MCF 10A (cell line): ENCODE measurements around the gene RRAGC. TPM values are rescaled to one million over a fixed set of nuclear protein-coding genes. Genes with fewer than 3 reads are reported as not detected.

Source experiments
- Bru-seq: library from RNA; stranded (reverse); fragments of 400-500 nt; gene quantifications from one replicate; lab custom pipeline; 2021; lab: Mats Ljungman, UMichigan
- BruChase-seq, 2 experiments: library from RNA; stranded (reverse); fragments of 400-500 nt; gene quantifications; one replicate each; lab custom pipeline; 2021; lab: Mats Ljungman, UMichigan
- BruUV-seq: library from RNA; stranded (reverse); fragments of 400-500 nt; replicated peaks from 2 replicates; lab custom pipeline; 2021; lab: Mats Ljungman, UMichigan
- CTCF ChIA-PET: fragments of 300-600 bp; sonication (Branson Sonifier 250); formaldehyde crosslinking; extraction: SDS; loops from one replicate; lab custom pipeline; 2021; ENCODE audit warnings: antibody characterized with exemption, inconsistent platforms; lab: Yijun Ruan, JAX
- POLR2A ChIA-PET: fragments of 300-600, 350-650 bp; sonication (Branson Sonifier 250); formaldehyde crosslinking; extraction: SDS; loops from one replicate; lab custom pipeline; 2020; ENCODE audit warnings: antibody characterized with exemption, inconsistent platforms; lab: Yijun Ruan, JAX
- DNase-seq: peaks from one replicate; pipeline ENCODE4 v3.0.0-alpha.2; 2018; ENCODE audit not compliant: unreplicated experiment
- H3K27ac Mint-ChIP-seq: one replicate; pipeline ENCODE4 v1.8.0; 2022; ENCODE audit warnings: mild to moderate bottlenecking, low read depth, mixed read lengths; ENCODE audit not compliant: unreplicated experiment
- H3K27me3 Mint-ChIP-seq: one replicate; pipeline ENCODE4 v1.8.0; 2022; ENCODE audit warnings: mixed read lengths; ENCODE audit not compliant: insufficient read depth, unreplicated experiment
- H3K36me3 Mint-ChIP-seq: one replicate; pipeline ENCODE4 v1.8.0; 2022; ENCODE audit warnings: mild to moderate bottlenecking, moderate library complexity, mixed read lengths; ENCODE audit not compliant: insufficient read depth, unreplicated experiment
- H3K4me1 Mint-ChIP-seq: one replicate; pipeline ENCODE4 v1.8.0; 2022; ENCODE audit warnings: mixed read lengths; ENCODE audit not compliant: insufficient read depth, unreplicated experiment
- H3K4me3 Mint-ChIP-seq: one replicate; pipeline ENCODE4 v1.8.0; 2022; ENCODE audit warnings: mild to moderate bottlenecking, moderate library complexity, mixed read lengths; ENCODE audit not compliant: unreplicated experiment
- H3K9me3 Mint-ChIP-seq: one replicate; pipeline ENCODE4 v1.8.0; 2022; ENCODE audit warnings: mixed read lengths; ENCODE audit not compliant: unreplicated experiment
- intact Hi-C: fragments of 100-400 bp; cut with micrococcal nuclease; formaldehyde crosslinking; loops from 2 replicates; pipeline ENCODE4 v1.14.1; 2022
- long read RNA-seq: library from polyadenylated mRNA; stranded (forward); transcript quantifications from one replicate; pipeline ENCODE4 v2.0.0, GENCODE V29; 2022
- total RNA-seq: library from RNA; stranded (reverse); gene quantifications from 2 replicates; pipeline ENCODE4 v1.2.3, GENCODE V29; 2022
- TF ChIP-seq, protein P1 (sequence below): fragments of 200-600 bp; IDR thresholded peaks from one replicate; pipeline ENCODE4 v1.8.0; 2022; ENCODE audit warnings: antibody characterized with exemption, mild to moderate bottlenecking; ENCODE audit not compliant: unreplicated experiment

RRAGC gene, protein sequence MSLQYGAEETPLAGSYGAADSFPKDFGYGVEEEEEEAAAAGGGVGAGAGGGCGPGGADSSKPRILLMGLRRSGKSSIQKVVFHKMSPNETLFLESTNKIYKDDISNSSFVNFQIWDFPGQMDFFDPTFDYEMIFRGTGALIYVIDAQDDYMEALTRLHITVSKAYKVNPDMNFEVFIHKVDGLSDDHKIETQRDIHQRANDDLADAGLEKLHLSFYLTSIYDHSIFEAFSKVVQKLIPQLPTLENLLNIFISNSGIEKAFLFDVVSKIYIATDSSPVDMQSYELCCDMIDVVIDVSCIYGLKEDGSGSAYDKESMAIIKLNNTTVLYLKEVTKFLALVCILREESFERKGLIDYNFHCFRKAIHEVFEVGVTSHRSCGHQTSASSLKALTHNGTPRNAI
- total RNA-seq (23.3 and 40.6 TPM in 2 replicates), Bru-seq, nascent RNA (percentile 91 among the genes with signal in this experiment), BruChase-seq, experiment 1, labeled RNA remaining after a 6-hour chase (percentile 99 among the genes with signal in this experiment), BruChase-seq, experiment 2, labeled RNA remaining after a 2-hour chase (percentile 99 among the genes with signal in this experiment)
- long read RNA-seq, transcript RRAGC-201 (7 exons, 2,732 nt): major isoform, 8 of 34 reads
- long read RNA-seq, partial matches to known transcripts: 3 of 34 reads
- long read RNA-seq, other reads (novel, unspliced or antisense): 23 of 34 reads

DNA sequence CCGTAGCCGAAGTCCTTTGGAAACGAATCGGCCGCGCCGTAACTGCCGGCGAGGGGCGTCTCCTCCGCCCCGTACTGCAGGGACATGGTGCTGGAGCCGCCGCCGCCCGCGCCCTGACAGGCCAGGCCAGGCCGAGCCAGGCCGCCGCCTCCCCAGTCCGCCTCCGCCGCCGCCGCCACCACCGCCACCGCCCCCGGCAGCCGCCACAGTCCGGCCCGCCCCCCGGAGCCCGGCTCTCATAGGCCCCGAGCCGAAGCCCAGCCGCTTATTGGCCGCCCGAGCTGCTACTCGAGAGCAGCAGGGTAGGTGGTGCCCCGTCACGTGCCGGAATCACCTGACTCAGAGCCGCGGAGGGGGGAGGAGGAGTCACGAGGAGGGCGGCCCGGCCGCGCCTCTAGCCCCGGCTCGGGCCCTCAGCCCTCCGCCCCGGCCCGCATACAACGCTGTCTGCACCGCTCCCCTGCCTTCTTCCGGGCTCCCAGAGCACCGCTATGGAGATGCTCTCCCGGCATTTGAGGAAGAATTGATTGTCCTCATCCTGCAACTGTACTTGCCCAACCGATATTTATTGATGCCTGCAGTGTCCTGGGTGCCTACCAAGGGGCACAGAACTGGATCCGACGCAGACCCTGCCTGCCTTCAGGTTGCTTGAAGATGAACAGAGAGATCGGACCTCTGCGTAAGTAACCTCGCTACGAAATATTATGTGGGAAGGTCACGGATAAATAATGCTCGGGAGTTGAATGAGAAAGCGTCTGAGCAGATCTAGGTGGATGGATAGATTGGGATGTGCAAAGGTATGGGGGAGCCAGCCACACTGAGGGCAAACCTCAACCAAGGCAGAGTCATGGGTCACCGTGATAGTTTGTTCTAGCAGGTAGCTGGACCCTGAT lies at the start of gene RRAGC:
TSS of gene RRAGC (minus strand) at position 212 of the 893 bp plus-strand sequence. CDS start at position 86, 126 bp downstream.
- Mint-ChIP-seq H3K4me1 (peaks cover 21% of the 10 kb centered on the region), H3K27ac (peak within 1 kb of the TSS; percentile 81), H3K4me3 (peak within 1 kb of the TSS; percentile 93), H3K36me3 (peaks cover 31% of the 10 kb centered on the region), H3K27me3 (no peaks in the 10 kb centered on the region), H3K9me3 (no peaks in the 10 kb centered on the region)
- ChIA-PET CTCF (interaction anchor here (0.7 to 1.2 kb wide), 3 partner anchors 13 to 236 kb away, joined by 3 read pairs; partner anchors contain the start of gene MYCBP), POLR2A (interaction anchor here (0.5 to 7.0 kb wide), 22 partner anchors 11 to 928 kb away, joined by 3 to 76 read pairs (median 4); partner anchors contain the start of genes AKIRIN1, MYCBP, NDUFS5 and SF3A3)
- intact Hi-C loops: loop anchor here (1.0 kb wide), 3 partner anchors 13 to 232 kb away; partner anchors contain the start of genes MYCBP and NDUFS5
- no TSS peak for BruUV-seq
- TF ChIP-seq, protein P1, sequence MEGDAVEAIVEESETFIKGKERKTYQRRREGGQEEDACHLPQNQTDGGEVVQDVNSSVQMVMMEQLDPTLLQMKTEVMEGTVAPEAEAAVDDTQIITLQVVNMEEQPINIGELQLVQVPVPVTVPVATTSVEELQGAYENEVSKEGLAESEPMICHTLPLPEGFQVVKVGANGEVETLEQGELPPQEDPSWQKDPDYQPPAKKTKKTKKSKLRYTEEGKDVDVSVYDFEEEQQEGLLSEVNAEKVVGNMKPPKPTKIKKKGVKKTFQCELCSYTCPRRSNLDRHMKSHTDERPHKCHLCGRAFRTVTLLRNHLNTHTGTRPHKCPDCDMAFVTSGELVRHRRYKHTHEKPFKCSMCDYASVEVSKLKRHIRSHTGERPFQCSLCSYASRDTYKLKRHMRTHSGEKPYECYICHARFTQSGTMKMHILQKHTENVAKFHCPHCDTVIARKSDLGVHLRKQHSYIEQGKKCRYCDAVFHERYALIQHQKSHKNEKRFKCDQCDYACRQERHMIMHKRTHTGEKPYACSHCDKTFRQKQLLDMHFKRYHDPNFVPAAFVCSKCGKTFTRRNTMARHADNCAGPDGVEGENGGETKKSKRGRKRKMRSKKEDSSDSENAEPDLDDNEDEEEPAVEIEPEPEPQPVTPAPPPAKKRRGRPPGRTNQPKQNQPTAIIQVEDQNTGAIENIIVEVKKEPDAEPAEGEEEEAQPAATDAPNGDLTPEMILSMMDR: no peak
- DNase-seq: peak; percentile 99

DNA sequence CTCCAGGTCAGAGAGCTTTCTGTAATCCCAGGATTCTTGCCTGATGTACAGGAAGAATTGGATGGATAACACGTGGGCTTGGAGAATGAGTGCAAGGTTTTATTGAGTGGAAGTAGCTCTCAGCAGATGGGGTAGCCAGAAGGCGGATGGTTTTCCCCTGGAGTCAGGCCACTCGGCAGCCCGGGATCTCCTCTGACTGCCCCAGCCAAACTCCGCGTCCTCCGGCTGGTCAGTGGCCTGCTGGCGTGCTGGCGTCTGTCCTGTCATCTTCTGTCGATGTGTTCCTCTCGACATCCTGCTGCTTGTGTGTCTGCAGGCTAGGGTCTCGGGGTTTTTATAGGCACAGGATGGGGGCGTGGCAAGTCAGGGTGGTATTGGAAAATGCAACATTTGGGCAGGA lies 49.2 kb upstream of the RRAGC start:
- no peaks in the 10 kb centered on the region for H3K9me3 Mint-ChIP-seq
- TF ChIP-seq, protein P1: no peak
- ChIA-PET POLR2A (no interaction called here), CTCF (no interaction called here)
- BruUV-seq: no TSS peak
- no peaks in the 10 kb centered on the region for H3K27me3 Mint-ChIP-seq
- H3K4me1 Mint-ChIP-seq: no peaks in the 10 kb centered on the region
- H3K4me3 Mint-ChIP-seq: no peak overlapping the region
- no peak for DNase-seq
- H3K36me3 Mint-ChIP-seq: no peaks in the 10 kb centered on the region
- intact Hi-C loops: no loop called here
- peak overlapping the region; percentile 9 for H3K27ac Mint-ChIP-seq

DNA sequence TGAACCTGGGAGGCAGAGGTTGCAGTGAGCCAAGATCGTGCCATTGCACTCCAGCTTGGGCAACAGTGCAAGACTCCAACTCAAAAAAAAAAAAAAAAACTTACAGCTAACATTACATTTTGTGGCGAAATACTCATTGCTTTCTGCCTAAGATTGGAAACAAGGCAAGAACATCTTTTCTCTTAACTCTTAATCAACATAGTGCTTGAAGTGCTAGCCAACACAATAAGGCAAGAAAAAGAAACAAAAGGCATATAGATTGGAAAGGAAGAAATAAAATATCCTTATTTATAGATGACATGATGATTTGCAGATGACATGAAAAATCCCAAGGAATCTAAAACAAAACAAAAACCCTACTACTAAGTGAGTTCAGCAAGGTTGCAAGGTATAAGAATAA lies 46.4 kb upstream of the RRAGC start:
- ChIA-PET POLR2A (no interaction called here), CTCF (interaction anchor here (0.6 kb wide), 1 partner anchor 1415 kb away, joined by 3 read pairs; no protein-coding TSS in a partner anchor)
- intact Hi-C loops: no loop called here
- no peaks in the 10 kb centered on the region for H3K36me3 Mint-ChIP-seq
- no peak for DNase-seq
- no peak overlapping the region for H3K27ac Mint-ChIP-seq
- TF ChIP-seq, protein P1: no peak
- no TSS peak for BruUV-seq
- H3K9me3 Mint-ChIP-seq: no peaks in the 10 kb centered on the region
- no peaks in the 10 kb centered on the region for H3K27me3 Mint-ChIP-seq
- H3K4me3 Mint-ChIP-seq: no peak overlapping the region
- H3K4me1 Mint-ChIP-seq: no peaks in the 10 kb centered on the region
